PC-3 (cell line): ENCODE measurements around the gene PLAA.

Source experiments
- CTCF ChIP-seq: fragments of 300-600 bp; sonication (generic); conservative IDR thresholded peaks from 2 replicates; pipeline ENCODE4 v1.5.1; 2017; ENCODE audit warnings: antibody characterized with exemption, low read depth, mild to moderate bottlenecking, low read length
- EZH2 ChIP-seq: fragments of 300-600 bp; sonication (generic); IDR thresholded peaks from one replicate; pipeline ENCODE4 v1.6.1; 2017; ENCODE audit warnings: antibody characterized with exemption, mild to moderate bottlenecking, low read length; ENCODE audit not compliant: unreplicated experiment

- TF ChIP-seq CTCF: no peak
- no peak for TF ChIP-seq EZH2
These were observed 36.3 kb upstream of the PLAA start for GRCh38 chr9:26983340-26983739.
